ENCODE results near the gene FBXW9.
"Not testable (repeated sequence)": the region's sequence is repeated elsewhere in the genome, so short reads cannot be mapped to it uniquely, and the experiment has no call there.

The FBXW9 gene

GRCh38 chr19:12647490-12648071 lies 48.9 kb downstream of the FBXW9 start:
- no peak for DNase-seq

GRCh38 chr19:12647047-12647446 lies 49.4 kb downstream of the FBXW9 start:
- DNase-seq, result no peak

- no peak for DNase-seq
Measured at GRCh38 chr19:12646551-12646950, 49.9 kb downstream of the FBXW9 start.

GRCh38 chr19:12643716-12644115 lies 52.7 kb downstream of the FBXW9 start:
- DNase-seq, result not testable (repeated sequence)

- no peak for DNase-seq
Measured at GRCh38 chr19:12642506-12642905, 53.9 kb downstream of the FBXW9 start.

- no peak for DNase-seq
Measured at GRCh38 chr19:12641456-12641855, 55.0 kb downstream of the FBXW9 start.

- no peak for DNase-seq
Measured at GRCh38 chr19:12639901-12640613, 56.4 kb downstream of the FBXW9 start.
